Hematopoietic multipotent progenitor cell (in vitro differentiated cells): Measurements from ENCODE around the gene PIK3CB. TPM values are rescaled to one million over a fixed set of nuclear protein-coding genes. Genes with fewer than 3 reads are reported as not detected.

Experiments
- DNase-seq, 3 donors: peaks; one replicate each; pipeline ENCODE4 v3.0.0-alpha.2; 2011 to 2015; ENCODE audit warnings: low read depth in 2 of 3, low spot score in 2 of 3
- total RNA-seq: library from RNA; depleted of rRNA; stranded (reverse); fragments of >200 nt; gene quantifications from one replicate; pipeline ENCODE4 v1.2.3, GENCODE V29; 2012

The PIK3CB gene
- total RNA-seq, 1 donor, result 15.3 TPM

- no peak for DNase-seq
Measured at GRCh38 chr3:138768946-138769345, 65.8 kb downstream of the PIK3CB start.

GRCh38 chr3:138768125-138768524 lies 66.6 kb downstream of the PIK3CB start:
- peak in 2 of 3 donors; percentile 33 to 49 for DNase-seq

- no peak for DNase-seq
Measured at GRCh38 chr3:138767498-138768104, 67.1 kb downstream of the PIK3CB start.

- DNase-seq, result no peak
Measured at GRCh38 chr3:138761002-138761401, 73.7 kb downstream of the PIK3CB start.

- no peak for DNase-seq
Measured at GRCh38 chr3:138748190-138748589, 86.5 kb downstream of the PIK3CB start.

GRCh38 chr3:138747225-138747624 lies 87.5 kb downstream of the PIK3CB start:
- DNase-seq, result no peak

GRCh38 chr3:138740072-138740471 lies 94.7 kb downstream of the PIK3CB start:
- DNase-seq, result no peak

GRCh38 chr3:138732456-138732855 lies 102.3 kb downstream of the PIK3CB start:
- no peak for DNase-seq

GRCh38 chr3:138726946-138727730 lies 107.6 kb downstream of the PIK3CB start:
- no peak for DNase-seq

- DNase-seq, result peak in 2 of 3 donors; percentile 85 to 91
Measured at GRCh38 chr3:138726042-138726441, 108.7 kb downstream of the PIK3CB start.

GRCh38 chr3:138725116-138725515 lies 109.6 kb downstream of the PIK3CB start:
- DNase-seq, result no peak

GRCh38 chr3:138724443-138724842 lies 110.3 kb downstream of the PIK3CB start:
- DNase-seq, result no peak

GRCh38 chr3:138718849-138719248 lies 115.9 kb downstream of the PIK3CB start:
- no peak for DNase-seq

GRCh38 chr3:138717348-138717747 lies 117.4 kb downstream of the PIK3CB start:
- no peak for DNase-seq

- no peak for DNase-seq
Measured at GRCh38 chr3:138712086-138712485, 122.6 kb downstream of the PIK3CB start.

GRCh38 chr3:138705675-138706074 lies 129.1 kb downstream of the PIK3CB start:
- DNase-seq, result no peak

GRCh38 chr3:138696666-138697370 lies 137.9 kb downstream of the PIK3CB start:
- DNase-seq, result no peak

GRCh38 chr3:138694287-138695007 lies 140.3 kb downstream of the PIK3CB start:
- DNase-seq, result peak in 1 of 3 donors; percentile 22

GRCh38 chr3:138692152-138692551 lies 142.6 kb downstream of the PIK3CB start:
- no peak for DNase-seq

- no peak for DNase-seq
Measured at GRCh38 chr3:138691351-138691750, 143.4 kb downstream of the PIK3CB start.

- DNase-seq, result no peak
Measured at GRCh38 chr3:138690036-138690435, 144.7 kb downstream of the PIK3CB start.
